ENCODE results near the gene MYO9B.
"Not testable (repeated sequence)": the region's sequence is repeated elsewhere in the genome, so short reads cannot be mapped to it uniquely, and the experiment has no call there.

Gene MYO9B

GRCh38 chr19:17121736-17122293 lies 46.2 kb downstream of the MYO9B start:
- peak in 1 of 5 donors; percentile 34 for DNase-seq

- DNase-seq: no peak
These were observed 47.5 kb downstream of the MYO9B start for GRCh38 chr19:17123041-17123440.

DNA sequence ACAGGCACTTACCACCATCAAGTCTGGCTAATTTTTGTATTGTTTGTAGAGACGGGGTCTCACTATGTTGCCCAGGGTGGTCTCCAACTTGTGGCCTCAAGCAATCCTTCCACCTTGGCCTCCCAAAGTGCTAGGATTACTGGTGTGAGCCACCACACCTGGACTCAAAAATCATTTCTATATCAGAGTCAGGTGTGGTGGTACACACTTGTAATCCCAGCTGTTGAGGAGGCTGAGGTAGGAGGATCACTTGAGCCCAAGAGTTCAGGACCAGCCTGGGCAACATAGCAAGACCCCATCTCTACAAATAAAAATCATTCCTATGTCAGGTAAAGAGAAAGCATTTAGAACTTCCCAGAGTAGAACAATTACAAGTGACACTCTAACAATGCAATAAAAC lies 48.4 kb downstream of the MYO9B start:
- DNase-seq: no peak

- DNase-seq: peak in 1 of 5 donors; percentile 87
These were observed 49.6 kb downstream of the MYO9B start for GRCh38 chr19:17125062-17125727.

DNA sequence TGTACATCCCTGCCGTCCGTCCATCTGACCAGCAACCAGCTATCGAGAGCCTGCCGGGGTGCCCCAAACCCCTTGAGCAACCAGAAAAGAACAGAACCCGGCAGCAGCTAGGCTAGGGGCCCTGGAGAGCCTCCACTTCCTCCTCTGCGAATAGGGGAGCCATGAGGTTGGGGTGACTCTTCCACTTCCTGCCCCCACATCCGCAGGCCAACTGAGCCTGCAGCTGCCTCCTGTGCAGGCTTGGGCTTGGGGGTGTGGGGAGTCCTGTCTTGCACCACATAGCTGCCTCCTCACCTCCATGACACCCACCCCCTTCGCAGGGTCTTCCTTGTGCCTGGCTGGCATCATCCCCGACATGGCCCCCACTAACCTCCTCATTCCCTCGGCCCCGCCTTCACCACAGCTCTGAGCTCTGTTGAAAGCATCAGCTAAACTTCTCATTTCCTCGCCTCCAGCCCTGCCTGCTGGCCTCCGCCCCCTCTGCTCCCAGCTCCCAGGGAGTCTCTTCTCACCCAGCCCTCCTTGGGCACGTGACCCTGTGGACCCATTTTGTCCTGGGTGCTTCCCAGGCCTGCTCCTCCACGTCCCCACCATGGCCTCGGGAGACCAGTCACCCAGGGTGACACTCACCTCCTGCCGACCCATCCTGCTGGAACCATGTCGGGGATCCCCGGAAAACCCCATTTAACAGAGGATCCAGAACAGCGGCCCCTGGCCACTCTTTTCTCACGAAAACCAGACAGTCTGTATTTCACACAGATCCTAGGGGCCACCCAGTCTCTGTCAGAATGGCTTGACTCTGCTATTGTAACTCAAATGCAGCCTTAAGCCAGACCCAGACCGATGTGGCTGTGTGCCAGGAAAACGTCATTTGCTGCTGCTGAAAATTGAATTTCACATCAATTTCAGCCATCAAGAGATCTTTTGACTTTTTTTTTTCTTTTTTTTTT lies 50.4 kb downstream of the MYO9B start:
- peak; percentile 39 to 90 (median 69) for DNase-seq

GRCh38 chr19:17127671-17128070 lies 52.1 kb downstream of the MYO9B start:
- no peak for DNase-seq

DNA sequence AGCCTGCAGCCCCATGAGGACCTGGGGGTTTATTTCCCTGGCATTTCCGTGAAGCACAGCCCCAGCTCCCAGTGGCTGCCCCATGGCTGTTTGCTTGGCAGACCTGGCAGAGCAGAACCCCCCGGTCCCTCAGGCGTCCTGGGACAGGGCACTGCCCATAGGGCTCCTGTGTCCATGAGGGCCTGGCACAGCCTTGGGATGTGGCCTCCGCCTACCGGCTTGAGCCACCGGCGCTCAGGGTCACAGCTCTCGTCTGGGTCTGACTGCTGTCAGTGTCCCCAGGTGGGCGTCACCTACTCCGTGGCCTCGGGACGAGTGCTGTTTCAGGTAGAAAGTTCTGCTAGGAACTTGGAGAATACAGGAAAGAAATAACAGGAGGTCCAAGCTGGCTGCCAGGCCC lies 52.8 kb downstream of the MYO9B start:
- no peak for DNase-seq

DNA sequence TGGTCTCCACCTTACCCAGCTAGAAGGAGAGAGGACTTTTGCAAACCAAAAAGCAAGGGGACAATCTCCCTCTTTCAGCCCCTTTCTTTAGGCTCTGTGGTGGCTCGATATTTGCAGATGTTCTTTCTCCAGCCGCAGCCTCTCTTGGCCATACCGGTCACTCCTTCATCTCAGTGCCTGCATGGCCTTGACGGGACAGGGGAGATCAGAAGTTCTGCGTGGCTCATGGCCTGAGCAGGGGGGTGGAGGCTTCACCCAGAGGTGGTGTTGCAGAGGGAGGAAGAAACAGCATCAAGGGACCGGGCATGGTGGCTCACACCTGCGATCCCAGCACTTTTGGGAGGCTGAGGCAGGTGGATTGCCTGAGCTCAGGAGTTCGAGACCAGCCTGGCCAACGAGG lies 53.2 kb downstream of the MYO9B start:
- DNase-seq: no peak

DNA sequence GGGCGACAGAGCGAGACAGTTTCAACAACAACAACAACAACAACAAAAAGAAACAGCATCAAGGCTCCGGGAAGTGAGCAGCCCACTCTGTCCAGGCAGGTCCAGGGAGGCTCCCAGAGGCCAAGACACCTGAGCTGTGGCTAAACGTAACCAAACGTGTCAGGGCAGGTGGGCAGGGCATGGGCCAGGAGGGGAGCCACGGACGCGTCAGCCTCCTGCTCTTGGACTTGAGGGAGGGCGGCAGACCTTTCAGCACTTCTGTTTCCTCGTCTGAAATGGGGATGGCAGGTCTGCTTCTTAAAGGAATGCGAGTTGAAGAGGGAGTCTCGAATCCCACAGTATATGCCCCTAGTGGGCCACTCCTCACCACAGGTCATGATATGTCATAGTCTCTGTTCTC lies 53.8 kb downstream of the MYO9B start:
- no peak for DNase-seq

DNA sequence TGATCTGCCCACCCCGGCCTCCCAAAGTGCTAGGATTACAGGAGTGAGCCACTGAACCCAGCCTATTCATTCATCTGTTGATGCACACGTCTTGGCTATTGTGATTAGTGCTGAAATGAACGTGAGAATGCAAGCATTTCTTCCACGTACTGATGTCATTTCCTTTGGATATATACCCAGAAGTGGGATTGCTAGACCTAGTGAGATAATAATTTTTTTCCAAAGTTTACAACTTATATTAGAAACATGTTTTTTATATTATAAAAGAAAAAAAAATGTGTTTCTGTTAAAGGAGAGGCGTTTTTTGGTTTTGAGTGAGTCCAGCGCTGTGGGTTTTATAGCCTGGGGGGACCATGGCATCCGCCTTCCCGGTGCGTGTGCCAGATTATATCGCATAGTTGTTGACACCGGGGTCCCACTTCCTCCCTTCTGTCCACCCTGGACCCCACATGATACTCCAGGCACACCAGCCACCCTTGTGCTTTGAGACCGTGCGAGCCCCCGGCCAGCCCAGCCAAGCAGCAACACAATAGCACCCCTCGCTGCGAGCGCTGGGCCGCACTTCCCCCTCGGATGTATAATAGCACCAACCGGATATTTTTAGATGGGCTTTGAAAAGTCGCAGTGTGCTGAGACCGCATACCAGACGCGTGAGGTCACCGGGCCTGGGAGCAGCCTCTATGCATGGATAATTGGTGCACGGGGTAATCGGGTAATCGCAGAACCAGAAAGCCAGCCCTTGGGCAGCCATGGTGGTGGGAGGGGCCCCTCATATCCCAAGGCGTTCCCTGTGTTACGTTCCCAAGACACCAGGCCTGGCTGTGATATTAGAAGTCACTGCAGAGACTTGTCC lies 59.6 kb downstream of the MYO9B start:
- no peak for DNase-seq

- DNase-seq: no peak
These were observed 60.4 kb downstream of the MYO9B start for GRCh38 chr19:17136021-17136420.

DNA sequence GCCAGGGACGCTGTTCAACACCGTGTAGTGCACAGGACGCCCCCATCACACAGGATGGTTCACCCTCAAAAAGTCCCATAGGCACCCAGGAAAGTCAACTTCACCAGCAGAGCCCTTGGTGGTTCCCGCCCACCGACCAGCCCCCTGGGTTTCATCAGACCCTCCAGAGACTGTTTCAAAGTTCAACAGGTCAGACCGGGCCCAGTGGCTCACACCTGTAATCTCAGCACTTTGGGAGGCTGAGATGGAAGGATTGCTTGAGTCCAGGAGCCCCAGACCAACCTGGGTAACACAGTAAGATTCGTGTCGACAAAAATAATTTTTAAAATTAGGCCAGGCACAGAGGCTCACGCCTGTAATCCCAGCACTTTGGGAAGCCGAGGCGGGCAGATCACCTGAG lies 61.0 kb downstream of the MYO9B start:
- DNase-seq: no peak

- no peak for DNase-seq
These were observed 61.8 kb downstream of the MYO9B start for GRCh38 chr19:17137417-17137816.

GRCh38 chr19:17138052-17138846 lies 62.7 kb downstream of the MYO9B start:
- DNase-seq: not testable (repeated sequence)

- no peak for DNase-seq
These were observed 63.5 kb downstream of the MYO9B start for GRCh38 chr19:17138937-17139598.

DNA sequence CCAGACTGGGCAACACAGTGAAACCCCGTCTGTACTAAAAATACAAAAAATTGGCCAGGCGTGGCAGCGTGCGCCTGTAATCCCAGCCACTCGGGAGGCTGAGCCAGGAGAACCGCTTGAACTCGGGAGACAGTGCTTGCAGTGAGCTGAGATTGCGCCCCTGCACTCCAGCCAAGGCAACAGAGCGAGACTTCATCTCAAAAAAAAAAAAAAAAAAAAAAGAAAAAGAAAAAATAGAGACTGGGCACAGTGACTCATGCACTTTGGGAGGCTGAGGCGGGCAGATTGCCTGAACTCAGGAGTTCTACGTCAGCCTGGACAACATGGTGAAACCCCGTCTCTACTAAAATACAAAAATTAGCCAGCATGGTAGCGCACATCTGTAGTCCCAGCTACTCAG lies 69.2 kb downstream of the MYO9B start:
- DNase-seq: not testable (repeated sequence)

DNA sequence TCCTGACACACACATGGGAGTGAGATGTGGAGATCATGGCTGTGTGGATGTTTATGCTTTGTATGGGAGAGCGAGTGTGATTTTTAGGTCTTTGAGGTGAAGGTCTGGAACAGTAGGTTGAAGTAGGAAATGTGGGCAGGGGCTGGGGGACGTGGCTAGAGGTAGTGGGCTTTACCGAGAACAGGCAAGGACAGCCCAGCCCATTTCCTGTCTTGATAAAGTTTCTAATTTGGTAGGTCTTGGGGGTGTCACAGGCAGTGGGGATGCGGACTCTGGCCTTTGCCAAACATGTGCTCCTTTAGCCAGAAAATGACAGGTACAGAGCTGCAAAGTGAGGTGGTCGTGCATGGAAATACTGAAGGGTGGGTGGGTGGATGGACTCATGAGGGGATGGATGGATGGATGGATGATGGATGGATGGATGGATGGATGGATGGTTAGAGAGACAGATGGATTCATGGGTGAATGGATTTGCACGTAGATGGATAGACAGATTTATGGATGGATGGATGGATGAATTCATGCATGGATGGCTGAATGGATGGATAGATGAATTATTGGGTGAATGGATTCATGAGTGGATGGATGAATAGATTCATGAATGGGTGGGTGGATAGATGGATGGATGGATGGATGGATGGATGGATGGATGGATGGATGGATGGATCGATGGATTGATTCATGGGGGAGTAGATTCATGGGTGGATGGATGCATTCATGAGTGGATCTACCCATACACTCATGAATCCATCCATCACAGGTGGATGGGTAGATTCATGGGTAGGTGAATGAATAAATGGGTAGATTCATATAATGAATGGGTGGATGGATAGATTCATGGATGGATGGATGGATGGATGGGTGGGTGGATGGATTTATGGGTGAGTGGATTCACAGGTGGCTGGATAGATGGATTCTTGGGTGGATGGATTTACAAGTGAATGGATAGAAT lies 70.2 kb downstream of the MYO9B start:
- DNase-seq: no peak

DNA sequence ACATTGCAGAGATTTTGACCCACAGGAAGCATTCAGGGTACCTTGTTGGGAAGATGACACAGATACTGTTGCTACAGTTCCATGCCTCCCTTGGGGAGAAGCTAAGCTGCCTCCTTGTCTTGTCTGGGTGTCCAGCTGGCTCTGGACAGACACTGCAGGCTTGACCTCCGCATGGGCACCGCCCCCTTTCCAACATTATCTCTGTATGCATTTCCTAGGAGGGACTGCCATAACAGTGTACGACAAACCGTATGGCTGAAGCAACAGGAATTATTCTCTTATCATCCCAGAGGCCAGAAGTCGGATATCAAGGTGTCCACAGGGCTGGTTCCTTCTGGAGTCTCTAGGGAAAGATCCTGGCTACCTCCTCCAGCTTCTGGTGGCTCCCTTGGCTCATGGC lies 72.6 kb downstream of the MYO9B start:
- DNase-seq: no peak

DNA sequence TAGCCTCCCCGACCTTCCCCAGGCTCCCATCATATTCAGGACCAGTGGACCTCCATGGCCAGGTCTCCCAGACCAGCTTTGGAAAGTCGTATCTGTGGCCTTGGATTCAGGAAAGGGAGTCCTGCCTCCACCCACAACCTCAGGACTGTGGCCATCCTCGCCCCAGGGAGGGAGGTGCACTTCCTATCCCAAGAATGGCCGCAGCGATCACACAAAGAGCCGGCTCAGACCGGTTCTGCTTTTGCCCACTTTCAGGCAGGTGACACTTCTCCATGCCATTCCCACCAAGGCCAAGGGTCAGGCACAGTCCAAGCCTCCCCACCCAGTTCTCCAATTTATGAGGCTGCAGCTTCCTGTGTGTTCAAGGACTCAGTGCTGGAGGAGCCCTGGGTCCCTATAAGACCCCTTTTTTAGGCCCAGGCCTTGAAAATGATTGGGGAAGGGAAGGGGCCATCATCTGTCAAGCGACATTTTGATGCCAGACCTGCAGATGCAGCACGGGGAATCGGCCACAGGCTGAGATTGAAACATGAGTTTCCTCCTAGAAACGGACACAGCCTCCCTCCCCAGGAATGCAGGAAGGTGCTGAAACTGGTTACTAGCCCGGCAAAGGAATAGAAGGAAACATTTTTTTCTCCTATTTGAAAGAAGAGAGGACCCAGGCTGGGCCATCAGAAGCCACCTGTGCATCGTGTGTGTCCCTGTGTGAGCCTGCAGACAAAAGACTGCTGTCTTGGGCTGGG lies 74.0 kb downstream of the MYO9B start:
- no peak for DNase-seq
